ENCODE data around the gene TTC21B. TPM values are rescaled to one million over a fixed set of nuclear protein-coding genes. Genes with fewer than 3 reads are reported as not detected.

The TTC21B gene
- total and polyA plus RNA-seq, 12 donors, result 3.3 to 17.9 (median 13.3) TPM

DNA sequence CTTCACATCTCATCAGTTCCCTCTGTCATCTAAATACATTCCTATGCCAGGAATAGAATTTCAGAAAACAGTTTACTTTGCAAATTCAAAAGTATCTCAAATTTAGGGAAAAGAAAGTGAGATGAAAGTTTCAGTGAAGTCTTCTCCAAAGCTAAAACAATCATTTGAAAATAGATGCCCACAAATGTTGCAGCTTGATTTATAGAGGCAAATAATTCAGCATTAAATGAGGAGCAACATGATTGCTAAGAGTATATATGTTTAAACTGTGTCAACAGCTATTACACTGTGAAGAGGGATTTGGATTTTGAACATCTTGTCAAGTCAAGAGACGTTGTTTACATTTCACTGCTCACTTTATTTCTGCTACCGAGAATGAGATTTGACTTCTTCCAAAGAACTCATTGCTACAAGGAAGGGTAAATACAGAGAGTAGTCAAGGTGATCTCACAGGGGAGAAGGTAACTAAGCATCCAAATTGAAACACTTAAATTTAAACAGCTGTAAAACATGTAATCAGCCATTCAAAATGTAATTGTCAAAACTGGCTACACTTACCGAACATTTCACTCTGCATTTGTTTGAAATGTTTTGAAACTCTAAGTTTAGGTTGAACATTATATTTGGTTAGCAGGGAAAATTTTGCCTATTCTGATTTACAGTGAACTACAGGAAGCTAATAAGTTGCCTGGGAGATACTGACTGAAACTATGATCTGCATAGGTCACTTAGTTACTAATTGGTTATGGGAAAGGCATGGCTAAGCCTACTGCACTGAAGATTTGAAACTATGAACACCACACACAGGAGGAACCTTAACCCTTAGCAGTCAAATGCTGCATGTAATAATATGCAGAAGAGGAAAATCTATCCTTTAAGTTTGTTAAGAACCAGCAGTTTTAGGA lies 126.3 kb downstream of the TTC21B start:
- Histone ChIP-seq H3K4me1 (peaks cover 0 to 8% (median 0%) of the 10 kb centered on the region in 9 donors), H3K27me3 (no peaks in the 10 kb centered on the region), H3K27ac (no peak overlapping the region), H3K9me3 (no peaks in the 10 kb centered on the region), H3K4me3 (no peak overlapping the region), H3K36me3 (no peaks in the 10 kb centered on the region)
- TF ChIP-seq, protein P1, sequence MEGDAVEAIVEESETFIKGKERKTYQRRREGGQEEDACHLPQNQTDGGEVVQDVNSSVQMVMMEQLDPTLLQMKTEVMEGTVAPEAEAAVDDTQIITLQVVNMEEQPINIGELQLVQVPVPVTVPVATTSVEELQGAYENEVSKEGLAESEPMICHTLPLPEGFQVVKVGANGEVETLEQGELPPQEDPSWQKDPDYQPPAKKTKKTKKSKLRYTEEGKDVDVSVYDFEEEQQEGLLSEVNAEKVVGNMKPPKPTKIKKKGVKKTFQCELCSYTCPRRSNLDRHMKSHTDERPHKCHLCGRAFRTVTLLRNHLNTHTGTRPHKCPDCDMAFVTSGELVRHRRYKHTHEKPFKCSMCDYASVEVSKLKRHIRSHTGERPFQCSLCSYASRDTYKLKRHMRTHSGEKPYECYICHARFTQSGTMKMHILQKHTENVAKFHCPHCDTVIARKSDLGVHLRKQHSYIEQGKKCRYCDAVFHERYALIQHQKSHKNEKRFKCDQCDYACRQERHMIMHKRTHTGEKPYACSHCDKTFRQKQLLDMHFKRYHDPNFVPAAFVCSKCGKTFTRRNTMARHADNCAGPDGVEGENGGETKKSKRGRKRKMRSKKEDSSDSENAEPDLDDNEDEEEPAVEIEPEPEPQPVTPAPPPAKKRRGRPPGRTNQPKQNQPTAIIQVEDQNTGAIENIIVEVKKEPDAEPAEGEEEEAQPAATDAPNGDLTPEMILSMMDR (IDR thresholded peaks at IDR 0.05), result no peak
- 85 to 87% methylated on average over 3 of the region's 3 CpGs for WGBS, 2 donors
- DNase-seq, result no peak
- ATAC-seq, result no peak
- intact Hi-C loops (cut with DNase I), result no loop called here

DNA sequence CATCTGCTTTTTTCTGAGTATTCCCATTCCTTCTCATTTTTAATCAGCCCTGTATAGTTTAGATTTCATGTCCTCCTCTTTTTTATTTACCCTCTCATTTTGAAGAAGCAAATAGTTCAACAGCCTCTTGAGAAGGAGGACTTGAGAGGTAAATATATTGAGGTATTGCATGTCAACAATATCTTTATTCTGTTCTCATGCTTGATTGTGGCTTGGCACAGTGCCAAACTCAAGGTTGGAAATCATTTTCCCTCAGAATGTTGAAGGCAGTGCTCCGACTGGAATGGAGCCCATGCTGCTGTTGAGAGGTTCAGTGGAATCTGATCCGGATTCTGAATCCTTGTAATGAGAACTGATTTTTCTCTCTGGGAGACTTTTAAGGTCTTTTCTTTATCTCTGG lies 128.5 kb downstream of the TTC21B start:
- ATAC-seq, result no peak
- 28 to 29% methylated on average over 2 of the region's 2 CpGs for WGBS, 2 donors
- DNase-seq, result peak in 1 of 2 donors; percentile 4
- peaks cover 0 to 16% (median 0%) of the 10 kb centered on the region in 9 donors for H3K4me1 ChIP-seq
- no peaks in the 10 kb centered on the region for H3K9me3 ChIP-seq
- no peak overlapping the region for H3K27ac ChIP-seq
- TF ChIP-seq, protein P1 (IDR thresholded peaks at IDR 0.05), result no peak
- intact Hi-C loops (cut with DNase I), result no loop called here
- no peak overlapping the region for H3K4me3 ChIP-seq
- no peaks in the 10 kb centered on the region for H3K27me3 ChIP-seq
- H3K36me3 ChIP-seq, result no peaks in the 10 kb centered on the region

Other genes with a start within 250 kb of the TTC21B start
- under 1 TPM in 8 of 10 donors, not detected in 2; 0.13 to 0.56 (median 0.27) TPM for gene GALNT3, start 159.5 kb downstream of the TTC21B start, total RNA-seq
- 1 to 10 TPM in 1 of 2 donors, under 1 TPM in 1; 0.16 to 1.1 TPM for gene GALNT3, start 159.5 kb downstream of the TTC21B start, polyA plus RNA-seq
- gene SCN1A, start 174.2 kb upstream of the TTC21B start, total RNA-seq, result 1 to 10 TPM in 1 of 10 donors, under 1 TPM in 9; 0.11 to 1.3 (median 0.47) TPM
- gene SCN1A, start 174.2 kb upstream of the TTC21B start, polyA plus RNA-seq, result under 1 TPM in 1 of 2 donors, not detected in 1; 0.22 TPM

Data from heart right ventricle (tissue), 16 donors.